ENCODE measurements around the gene CD19. TPM values are rescaled to one million over a fixed set of nuclear protein-coding genes. Genes with fewer than 3 reads are reported as not detected.

The CD19 gene
- total and polyA plus RNA-seq, 2 of the 8 experiments (the other 6 are each of a cell fraction or from before 2014, with no cell fraction given) = 0.57 to 0.65 TPM

DNA sequence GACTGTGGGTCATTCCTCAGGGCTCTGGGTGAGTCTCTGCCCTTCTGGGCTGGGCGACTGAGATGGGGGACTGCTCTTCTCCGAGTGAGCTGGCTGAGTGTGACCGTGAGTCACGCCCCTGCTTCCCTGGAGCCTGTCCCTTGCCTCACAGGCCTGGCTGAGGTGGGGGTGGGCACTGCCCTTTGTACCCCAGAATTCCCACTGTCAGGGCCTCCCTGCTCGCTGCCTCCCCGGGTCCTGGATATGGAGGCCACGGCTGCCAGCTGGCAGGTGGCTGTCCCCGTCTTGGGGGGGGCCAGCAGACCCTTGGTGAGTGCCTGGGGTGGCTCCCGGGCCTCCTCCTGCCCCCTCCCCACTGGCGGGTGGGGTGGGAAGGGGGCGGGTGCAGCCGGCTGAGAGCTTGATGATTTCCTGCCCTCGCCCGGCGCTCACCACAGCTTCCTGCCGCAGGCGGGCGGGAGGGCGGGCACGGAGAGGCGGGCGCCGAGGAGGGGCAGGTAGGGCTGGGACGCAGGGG lies 52.9 kb downstream of the CD19 start, which contains the start of gene LAT (continued):
- no peak for TF ChIP-seq E2F6 (IDR thresholded peaks at IDR 0.05)
- no peak for TF ChIP-seq SIX5 (IDR thresholded peaks at IDR 0.05; ENCODE audit: low read depth, low read length)
- TF ChIP-seq ATF3 (IDR thresholded peaks at IDR 0.05; ENCODE audit: insufficient read depth, low read depth, low read length) = no peak
- no peak for TF ChIP-seq RXRA (IDR thresholded peaks at IDR 0.05; ENCODE audit: insufficient read depth, low read depth, low read length)

Data from H1 (cell line).